ENCODE results near the gene GRIN2A. TPM values are rescaled to one million over a fixed set of nuclear protein-coding genes. Genes with fewer than 3 reads are reported as not detected.

Gene GRIN2A
- total RNA-seq, 1 donor from 2014 or later, result not detected

GRCh38 chr16:9955677-9956076, 226.6 kb downstream of the GRIN2A start:
- H3K36me3 ChIP-seq (ENCODE audit: control insufficient read depth, insufficient read depth, low read length), result no peaks in the 10 kb centered on the region
- TF ChIP-seq CTCF (IDR thresholded peaks at IDR 0.05; ENCODE audit: insufficient read depth, low read length, severe bottlenecking), result no peak
- FAIRE-seq (no peak), DNase-seq (ENCODE audit: low read depth) (no peak)
- no peak overlapping the region for H3K4me3 ChIP-seq (ENCODE audit: low read depth, low read length)
- H3K27me3 ChIP-seq (ENCODE audit: control insufficient read depth, insufficient read depth, low read length), result no peaks in the 10 kb centered on the region

DNA sequence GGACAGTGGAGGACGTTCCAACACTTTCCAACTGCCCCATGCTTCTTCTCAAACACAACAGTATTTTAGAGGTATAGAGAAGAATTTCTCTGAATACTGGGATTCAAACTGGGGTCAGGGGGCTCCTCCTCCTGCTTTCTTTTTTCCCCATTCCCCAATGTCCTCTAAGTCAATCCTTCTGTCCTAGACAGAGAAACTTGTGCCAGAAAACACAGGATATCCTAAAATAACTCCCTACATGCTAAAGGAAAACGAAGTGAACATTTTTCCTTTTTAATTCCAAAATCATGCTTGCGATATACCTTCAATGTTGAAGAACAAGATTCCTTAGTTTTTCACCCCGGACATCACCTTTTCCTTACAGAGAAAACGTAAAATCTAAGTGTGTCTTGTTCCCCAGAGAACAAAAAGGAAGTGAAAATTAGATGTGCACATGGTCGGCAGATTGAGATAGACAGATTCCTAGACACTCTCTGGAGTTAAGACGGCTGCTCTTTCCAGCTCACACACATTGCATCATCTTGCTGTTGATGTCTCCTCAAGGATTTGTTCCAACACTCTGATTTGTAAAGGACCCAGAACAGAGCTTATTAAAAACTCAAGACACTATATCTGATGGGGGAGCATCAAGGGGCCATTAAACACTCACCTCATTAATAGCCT, 228.2 kb downstream of the GRIN2A start:
- DNase-seq (ENCODE audit: low read depth) (no peak), FAIRE-seq (no peak)
- TF ChIP-seq CTCF (IDR thresholded peaks at IDR 0.05; ENCODE audit: insufficient read depth, low read length, severe bottlenecking), result no peak
- Histone ChIP-seq H3K36me3 (ENCODE audit: control insufficient read depth, insufficient read depth, low read length) (no peaks in the 10 kb centered on the region), H3K27me3 (ENCODE audit: control insufficient read depth, insufficient read depth, low read length) (no peaks in the 10 kb centered on the region), H3K4me3 (ENCODE audit: low read depth, low read length) (no peak overlapping the region)

DNA sequence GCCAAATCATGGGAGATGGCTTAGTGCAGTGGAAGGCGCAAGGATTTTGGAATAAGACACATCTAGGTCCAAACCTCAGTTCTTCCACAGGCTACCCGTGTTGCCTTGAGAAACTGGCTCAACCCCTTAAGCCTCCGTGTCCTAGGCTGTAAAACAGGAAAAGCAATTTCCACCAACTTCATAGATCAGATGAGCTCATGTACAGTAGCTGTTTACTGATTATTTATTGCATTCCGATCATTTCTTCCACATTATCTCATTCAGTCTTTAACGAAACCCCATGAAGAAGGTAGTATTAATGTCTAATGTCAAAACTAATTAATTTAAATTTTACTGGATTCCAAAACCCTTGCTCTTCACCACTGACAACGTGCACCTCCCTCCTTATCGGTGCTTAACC, 231.6 kb downstream of the GRIN2A start:
- H3K36me3 ChIP-seq (ENCODE audit: control insufficient read depth, insufficient read depth, low read length), result no peaks in the 10 kb centered on the region
- no peaks in the 10 kb centered on the region for H3K27me3 ChIP-seq (ENCODE audit: control insufficient read depth, insufficient read depth, low read length)
- TF ChIP-seq CTCF (IDR thresholded peaks at IDR 0.05; ENCODE audit: insufficient read depth, low read length, severe bottlenecking), result no peak
- no peak for FAIRE-seq
- no peak for DNase-seq (ENCODE audit: low read depth)
- no peak overlapping the region for H3K4me3 ChIP-seq (ENCODE audit: low read depth, low read length)

GRCh38 chr16:9949396-9949795, 232.8 kb downstream of the GRIN2A start:
- Histone ChIP-seq H3K4me3 (ENCODE audit: low read depth, low read length) (no peak overlapping the region), H3K36me3 (ENCODE audit: control insufficient read depth, insufficient read depth, low read length) (no peaks in the 10 kb centered on the region), H3K27me3 (ENCODE audit: control insufficient read depth, insufficient read depth, low read length) (no peaks in the 10 kb centered on the region)
- no peak for TF ChIP-seq CTCF (IDR thresholded peaks at IDR 0.05; ENCODE audit: insufficient read depth, low read length, severe bottlenecking)
- FAIRE-seq (peak; percentile 43), DNase-seq (ENCODE audit: low read depth) (no peak)

GRCh38 chr16:9948933-9949332, 233.3 kb downstream of the GRIN2A start:
- Histone ChIP-seq H3K36me3 (ENCODE audit: control insufficient read depth, insufficient read depth, low read length) (no peaks in the 10 kb centered on the region), H3K4me3 (ENCODE audit: low read depth, low read length) (no peak overlapping the region), H3K27me3 (ENCODE audit: control insufficient read depth, insufficient read depth, low read length) (no peaks in the 10 kb centered on the region)
- no peak for DNase-seq (ENCODE audit: low read depth)
- TF ChIP-seq CTCF (IDR thresholded peaks at IDR 0.05; ENCODE audit: insufficient read depth, low read length, severe bottlenecking), result no peak
- no peak for FAIRE-seq

All from bronchial epithelial cell (primary cell).